ENCODE data around the gene FAR2.

GRCh38 chr12:29113101-29113500, 36.0 kb upstream of the FAR2 start:
- TF ChIP-seq POLR2AphosphoS5 (IDR thresholded peaks at IDR 0.05; ENCODE audit: low read depth) (no peak), CTCF (conservative IDR thresholded peaks at IDR 0.05; ENCODE audit: low read depth in 2 of 2) (no peak), EZH2 (IDR thresholded peaks at IDR 0.05; ENCODE audit: low read depth, unreplicated experiment) (no peak), REST (IDR thresholded peaks at IDR 0.05; ENCODE audit: unreplicated experiment) (no peak), EZH2phosphoT487 (IDR thresholded peaks at IDR 0.05; ENCODE audit: unreplicated experiment) (no peak), ETS1 (IDR thresholded peaks at IDR 0.05) (no peak), CREB1 (CRISPR knock-in tag; IDR thresholded peaks at IDR 0.05; ENCODE audit: low read depth) (no peak), ZNF331 (CRISPR knock-in tag; IDR thresholded peaks at IDR 0.05; ENCODE audit: low read depth) (no peak), NANOG (IDR thresholded peaks at IDR 0.05; ENCODE audit: borderline replicate concordance) (no peak)

All from GM23338 (cell line).